IgD-negative memory B cell (primary cell): ENCODE data around the gene HEATR3. TPM values are rescaled to one million over a fixed set of nuclear protein-coding genes. Genes with fewer than 3 reads are reported as not detected.
A peak's percentile ranks its signal among the peaks of the same experiment; 100 is the strongest.

ENCODE experiments used
- H3K27ac Mint-ChIP-seq, 3 donors: one replicate each; pipeline ENCODE4 v1.8.0; 2020 to 2022; ENCODE audit warnings: mild to moderate bottlenecking in 3 of 3, mixed read lengths in 3 of 3, moderate library complexity in 1 of 3
- H3K27me3 Mint-ChIP-seq: one replicate; pipeline ENCODE4 v1.8.0; 2021; ENCODE audit warnings: mixed read lengths
- H3K36me3 Mint-ChIP-seq: one replicate; pipeline ENCODE4 v1.8.0; 2020; ENCODE audit warnings: mild to moderate bottlenecking, mixed read lengths
- H3K4me1 Mint-ChIP-seq, 3 donors: one replicate each; pipeline ENCODE4 v1.8.0; 2020 to 2022; ENCODE audit warnings: mixed read lengths in 3 of 3, mild to moderate bottlenecking in 1 of 3
- H3K4me3 Mint-ChIP-seq, 4 donors: one replicate each; pipeline ENCODE4 v1.8.0; 2020 to 2022; ENCODE audit warnings: mild to moderate bottlenecking in 4 of 4, mixed read lengths in 4 of 4, moderate library complexity in 3 of 4
- H3K9me3 Mint-ChIP-seq, 3 donors: one replicate each; pipeline ENCODE4 v1.8.0; 2020 to 2021; ENCODE audit warnings: mixed read lengths in 3 of 3, mild to moderate bottlenecking in 1 of 3
- polyA plus RNA-seq: library from polyadenylated mRNA; unstranded; fragments of 300-500 nt; fragmentation: Illumina TruSeq; gene quantifications from one replicate; pipeline ENCODE4 v1.2.3, GENCODE V29; 2021

Gene HEATR3
- polyA plus RNA-seq, 1 donor from 2014 or later: 6.9 TPM

DNA sequence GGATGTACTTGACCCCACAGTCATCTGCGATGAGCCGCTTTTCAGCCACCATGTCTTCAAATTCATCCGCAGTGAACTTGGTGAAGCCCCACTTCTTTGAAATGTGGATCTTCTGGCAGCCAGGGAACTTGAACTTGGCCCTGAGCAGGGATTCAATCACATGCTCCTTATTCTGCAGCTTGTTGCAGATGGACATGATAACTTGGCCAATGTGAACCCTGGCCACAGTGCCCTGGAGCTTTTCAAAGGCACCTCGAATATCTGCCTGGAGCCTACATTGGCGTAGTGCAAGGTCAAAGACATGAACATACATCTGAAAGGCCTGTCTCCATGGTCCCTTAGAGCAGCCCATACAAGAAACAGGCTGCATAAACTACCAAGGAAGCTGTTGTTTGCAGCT lies 85.6 kb downstream of the HEATR3 start:
- H3K27ac Mint-ChIP-seq: peak overlapping the region in 2 of 3 donors; percentile 82 to 90
- H3K4me3 Mint-ChIP-seq: peak overlapping the region in 2 of 4 donors; percentile 94 to 98
- no peaks in the 10 kb centered on the region for H3K27me3 Mint-ChIP-seq
- peaks cover 17 to 23% (median 19%) of the 10 kb centered on the region in 3 donors for H3K4me1 Mint-ChIP-seq
- H3K9me3 Mint-ChIP-seq: no peaks in the 10 kb centered on the region
- no peaks in the 10 kb centered on the region for H3K36me3 Mint-ChIP-seq

DNA sequence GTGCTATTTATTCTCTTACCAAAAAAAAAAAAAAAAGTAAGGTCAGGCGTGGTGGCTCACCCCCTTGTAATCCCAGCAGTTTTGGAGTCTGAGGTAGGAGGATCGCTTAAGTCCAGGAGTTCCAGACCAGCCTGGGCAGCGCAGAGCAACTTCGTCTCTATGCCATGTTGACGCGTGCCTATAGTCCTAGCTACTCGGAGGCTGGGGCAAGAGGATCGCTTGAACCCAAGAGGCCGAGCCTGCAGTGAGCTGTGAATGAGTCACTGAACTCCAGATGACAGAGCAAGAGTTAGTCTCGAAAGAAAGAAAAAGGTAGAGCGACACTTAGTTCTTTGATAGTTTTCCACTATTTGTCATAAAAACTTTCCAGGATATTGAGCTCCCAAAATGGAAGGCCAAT lies 86.0 kb downstream of the HEATR3 start:
- peak overlapping the region; percentile 91 to 98 (median 93) for H3K4me3 Mint-ChIP-seq
- no peaks in the 10 kb centered on the region for H3K9me3 Mint-ChIP-seq
- no peaks in the 10 kb centered on the region for H3K27me3 Mint-ChIP-seq
- H3K4me1 Mint-ChIP-seq: peaks cover 19 to 23% (median 21%) of the 10 kb centered on the region in 3 donors
- H3K36me3 Mint-ChIP-seq: no peaks in the 10 kb centered on the region
- H3K27ac Mint-ChIP-seq: peak overlapping the region; percentile 82 to 98 (median 90)

DNA sequence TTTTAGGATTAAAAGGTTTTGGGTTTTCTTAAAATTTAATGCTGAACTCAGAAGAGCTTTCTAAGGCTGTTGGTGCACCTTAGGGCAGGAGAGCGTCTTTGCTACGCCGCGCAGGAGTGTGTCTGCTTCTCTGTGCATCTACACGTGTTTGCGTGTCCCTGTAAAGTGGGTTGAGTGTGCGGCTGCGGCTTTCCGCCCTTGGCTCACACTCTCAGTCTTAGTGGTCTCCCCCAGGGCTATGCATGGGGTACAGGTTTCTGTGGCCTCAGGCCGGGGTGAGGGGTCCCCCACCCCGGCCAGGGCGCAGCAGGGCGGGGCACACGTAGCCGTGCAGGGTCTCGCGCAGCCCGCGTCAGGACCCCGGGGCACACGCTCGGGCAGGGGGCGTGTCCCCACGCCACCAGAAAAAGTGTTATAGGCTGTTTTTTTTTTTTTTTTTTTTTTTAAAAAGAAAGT lies 86.6 kb downstream of the HEATR3 start:
- H3K27me3 Mint-ChIP-seq: no peaks in the 10 kb centered on the region
- peak overlapping the region; percentile 91 to 98 (median 93) for H3K4me3 Mint-ChIP-seq
- H3K36me3 Mint-ChIP-seq: no peaks in the 10 kb centered on the region

DNA sequence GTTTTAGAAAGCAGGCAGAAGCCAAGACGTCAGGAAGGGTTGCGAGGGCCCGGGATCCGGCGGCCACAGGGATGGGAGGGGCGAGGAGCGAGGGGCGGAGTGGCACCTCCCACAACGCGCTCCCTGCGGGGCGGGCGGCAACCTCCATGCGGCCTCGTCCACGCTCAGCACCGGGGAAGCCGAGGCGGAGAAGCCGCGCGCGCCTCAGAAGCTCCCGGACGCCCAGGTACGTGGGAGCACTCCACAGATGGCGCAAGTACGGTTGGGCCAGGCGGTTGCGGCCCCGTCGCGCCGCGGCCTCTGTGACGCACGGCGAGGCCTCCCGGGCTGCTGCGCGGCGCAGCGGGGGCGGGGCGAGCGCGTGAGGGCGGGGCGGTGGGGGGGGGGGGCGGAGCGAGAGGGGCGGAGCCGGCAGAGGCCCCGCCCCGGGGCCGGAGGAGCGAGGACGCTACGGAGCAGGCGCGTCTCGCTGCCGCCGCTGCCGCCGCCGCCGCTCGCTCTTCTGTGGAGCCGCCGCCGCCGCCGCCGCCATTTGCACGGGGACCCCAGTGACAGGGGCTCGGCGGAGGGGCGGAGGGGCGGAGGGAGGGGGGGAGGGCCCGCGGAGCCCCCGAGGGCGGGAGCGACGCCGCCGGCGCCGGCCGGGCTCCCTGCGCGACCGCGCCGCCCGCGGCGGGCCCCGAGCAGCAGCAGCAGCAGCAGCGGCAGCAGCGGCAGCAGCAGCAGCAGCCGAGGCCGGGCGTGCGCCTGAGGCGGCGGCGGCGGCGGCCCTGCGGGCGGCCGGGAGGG lies 87.2 kb downstream of the HEATR3 start, which contains the start of gene TENT4B:
Gene TENT4B, plus strand, starts transcription at position 500 of the 789 bp plus-strand sequence. CDS start 316 bp downstream, outside the sequence.
- Mint-ChIP-seq H3K27ac (peak within 1 kb of the TSS; percentile 82 to 98 (median 90)), H3K4me1 (peaks cover 21 to 27% (median 25%) of the 10 kb centered on the region in 3 donors), H3K36me3 (no peaks in the 10 kb centered on the region), H3K4me3 (peak within 1 kb of the TSS; percentile 92 to 98 (median 94)), H3K9me3 (no peaks in the 10 kb centered on the region), H3K27me3 (no peaks in the 10 kb centered on the region)

More for the DNA sequence above, 86.6 kb downstream of the HEATR3 start:
- peak overlapping the region; percentile 82 to 98 (median 90) for H3K27ac Mint-ChIP-seq
- H3K9me3 Mint-ChIP-seq: no peaks in the 10 kb centered on the region
- H3K4me1 Mint-ChIP-seq: peaks cover 21 to 27% (median 25%) of the 10 kb centered on the region in 3 donors

DNA sequence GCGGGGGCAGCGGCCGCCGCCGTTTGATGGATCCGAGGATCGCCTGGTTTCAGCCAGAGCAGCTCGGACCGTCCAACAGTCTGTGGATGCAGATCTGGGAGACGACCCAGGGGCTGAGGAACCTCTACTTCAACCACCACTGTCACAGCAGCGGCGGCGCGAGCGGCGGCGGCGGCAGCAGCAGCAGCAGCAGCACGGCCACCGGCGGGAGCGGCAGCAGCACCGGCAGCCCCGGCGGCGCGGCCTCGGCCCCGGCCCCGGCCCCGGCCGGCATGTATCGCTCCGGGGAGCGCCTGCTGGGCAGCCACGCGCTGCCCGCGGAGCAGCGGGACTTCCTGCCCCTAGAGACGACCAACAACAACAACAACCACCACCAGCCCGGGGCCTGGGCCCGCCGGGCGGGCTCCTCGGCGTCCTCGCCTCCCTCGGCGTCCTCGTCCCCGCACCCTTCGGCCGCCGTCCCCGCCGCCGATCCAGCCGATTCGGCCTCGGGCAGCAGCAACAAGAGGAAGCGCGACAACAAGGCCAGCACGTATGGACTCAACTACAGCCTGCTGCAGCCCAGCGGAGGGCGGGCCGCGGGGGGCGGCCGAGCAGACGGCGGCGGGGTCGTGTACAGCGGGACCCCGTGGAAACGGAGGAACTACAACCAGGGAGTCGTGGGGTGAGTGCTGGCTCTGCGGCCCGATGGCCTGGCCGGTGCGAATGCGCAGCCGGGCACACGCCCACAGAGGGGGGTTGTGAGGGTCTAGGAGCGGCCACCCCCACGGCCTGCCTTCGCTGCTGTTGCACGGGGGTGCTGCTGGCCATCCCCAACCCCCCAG lies 88.0 kb downstream of the HEATR3 start:
- peaks cover 24 to 32% (median 31%) of the 10 kb centered on the region in 3 donors for H3K4me1 Mint-ChIP-seq
- no peaks in the 10 kb centered on the region for H3K27me3 Mint-ChIP-seq
- H3K4me3 Mint-ChIP-seq: peak overlapping the region; percentile 83 to 94 (median 90)
- H3K36me3 Mint-ChIP-seq: no peaks in the 10 kb centered on the region
- no peaks in the 10 kb centered on the region for H3K9me3 Mint-ChIP-seq
- peak overlapping the region in 2 of 3 donors; percentile 25 to 71 for H3K27ac Mint-ChIP-seq

DNA sequence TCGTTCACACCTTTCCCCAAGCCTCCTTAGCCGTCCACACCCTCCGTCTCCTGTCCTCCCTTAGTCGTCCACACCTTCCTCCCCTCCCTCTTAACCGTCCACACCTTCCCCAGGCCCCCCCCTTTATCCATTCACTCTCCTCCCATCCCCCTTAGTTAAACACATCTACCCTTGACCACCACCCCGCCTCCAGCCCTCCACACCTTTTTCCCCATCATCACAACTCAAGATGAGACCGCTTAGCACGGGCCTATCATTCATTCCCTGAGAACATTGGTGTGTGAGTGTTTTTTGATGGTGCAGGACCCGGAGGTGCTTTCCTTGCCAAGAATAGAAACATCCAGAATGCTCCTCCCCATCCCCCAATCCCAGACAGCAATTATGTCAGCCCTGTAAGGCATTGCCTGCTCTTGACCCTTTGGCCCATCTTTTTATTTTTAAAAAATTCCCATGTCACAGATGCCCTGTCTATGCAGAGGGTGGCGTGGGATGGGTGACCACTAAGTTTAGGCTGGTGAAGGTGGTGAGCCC lies 88.7 kb downstream of the HEATR3 start:
- Mint-ChIP-seq H3K9me3 (no peaks in the 10 kb centered on the region), H3K27ac (peak overlapping the region; percentile 84 to 92 (median 89)), H3K27me3 (no peaks in the 10 kb centered on the region), H3K36me3 (no peaks in the 10 kb centered on the region), H3K4me1 (peaks cover 24 to 36% (median 33%) of the 10 kb centered on the region in 3 donors), H3K4me3 (peak overlapping the region; percentile 83 to 94 (median 90))

DNA sequence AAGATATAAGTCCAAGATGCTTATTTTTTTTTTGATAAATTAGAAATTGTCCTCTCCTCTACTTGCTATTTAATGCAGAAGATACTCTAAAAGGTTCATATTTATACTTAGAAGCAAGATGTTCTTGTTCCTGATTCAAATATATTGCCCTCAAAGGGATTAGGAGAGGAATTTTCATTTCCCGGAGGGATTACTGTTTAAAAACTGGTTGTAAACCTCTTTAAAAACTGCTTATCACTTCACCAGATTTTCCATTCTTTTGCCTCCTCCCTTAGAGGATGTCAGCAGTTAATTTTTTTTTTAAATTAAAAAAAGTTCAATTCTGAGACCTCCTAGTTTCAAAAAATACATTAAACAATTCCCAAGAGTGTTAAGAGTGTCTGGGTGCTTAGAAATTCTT lies 90.2 kb downstream of the HEATR3 start:
- Mint-ChIP-seq H3K36me3 (no peaks in the 10 kb centered on the region), H3K27me3 (no peaks in the 10 kb centered on the region), H3K4me3 (peak overlapping the region; percentile 83 to 94 (median 90)), H3K9me3 (no peaks in the 10 kb centered on the region), H3K27ac (peak overlapping the region in 2 of 3 donors; percentile 17 to 92), H3K4me1 (peaks cover 31 to 46% (median 40%) of the 10 kb centered on the region in 3 donors)

Other genes starting within 250 kb of the HEATR3 start
- not detected for gene ZNF423, start 209.9 kb upstream of the HEATR3 start, polyA plus RNA-seq
- gene CNEP1R1, start 40.7 kb upstream of the HEATR3 start, polyA plus RNA-seq: 13.4 TPM
- 3.4 TPM for gene TENT4B, start 87.3 kb downstream of the HEATR3 start, polyA plus RNA-seq
- gene ADCY7, start 200.6 kb downstream of the HEATR3 start, polyA plus RNA-seq: 40.6 TPM